ENCODE measurements around the gene METTL27. TPM values are rescaled to one million over a fixed set of nuclear protein-coding genes. Genes with fewer than 3 reads are reported as not detected.
A peak's percentile ranks its signal among the peaks of the same experiment; 100 is the strongest.

Gene METTL27
- total and polyA plus RNA-seq, 9 of the 15 experiments (the other 6 are each of a cell fraction or from before 2014, with no cell fraction given): 0.08 to 0.82 (median 0.33) TPM; not detected in 4

GRCh38 chr7:73811760-73812168 lies 30.6 kb downstream of the METTL27 start (continued):
- TF ChIP-seq YY1 (IDR thresholded peaks at IDR 0.05; ENCODE audit: borderline replicate concordance in 1 of 3, control insufficient read depth in 1 of 3, extremely low read depth in 1 of 3, insufficient read depth in 3 of 3, insufficient read length in 1 of 3, insufficient replicate concordance in 2 of 3, low read depth in 1 of 3, low read length in 2 of 3): peak in 1 of 3 experiments; percentile 23
- no peak for TF ChIP-seq GTF2A2 (tag; IDR thresholded peaks at IDR 0.05)
- no peak for TF ChIP-seq UBTF (IDR thresholded peaks at IDR 0.05; ENCODE audit: borderline replicate concordance in 1 of 2, low read depth in 2 of 2, low read length in 2 of 2)
- no peak for TF ChIP-seq CGGBP1 (CRISPR knock-in tag; IDR thresholded peaks at IDR 0.05)
- TF ChIP-seq TCF3 (CRISPR knock-in tag; IDR thresholded peaks at IDR 0.05): peak; percentile 20; the same call in 1 of the 2 replicates
- no peak for TF ChIP-seq ZNF592 (IDR thresholded peaks at IDR 0.05)
- TF ChIP-seq CREB3 (tag; conservative IDR thresholded peaks at IDR 0.05; ENCODE audit: low read depth): no peak
- peak; percentile 66; the same call in 1 of the 2 replicates for TF ChIP-seq LCOR (CRISPR knock-in tag; IDR thresholded peaks at IDR 0.05)
- TF ChIP-seq ETV5 (CRISPR knock-in tag; IDR thresholded peaks at IDR 0.05; ENCODE audit: low read depth): peak; percentile 63; the same call in 1 of the 2 replicates
- no peak for TF ChIP-seq BDP1 (IDR thresholded peaks at IDR 0.05; ENCODE audit: insufficient read depth, insufficient read length)
- no peak for TF ChIP-seq ZNF561 (CRISPR knock-in tag; conservative IDR thresholded peaks at IDR 0.05)
- no peak for TF ChIP-seq ZBTB9 (CRISPR knock-in tag; IDR thresholded peaks at IDR 0.05)
